ENCODE data around the gene ANKRD29. TPM values are rescaled to one million over a fixed set of nuclear protein-coding genes. Genes with fewer than 3 reads are reported as not detected.

Gene ANKRD29
- total and polyA plus RNA-seq, 10 of the 15 experiments (the other 5 are each of a cell fraction or from before 2014, with no cell fraction given), result 0.53 to 9.2 (median 1.6) TPM

- no peak for TF ChIP-seq EP300 (IDR thresholded peaks at IDR 0.05; ENCODE audit: borderline replicate concordance in 1 of 2, control insufficient read depth in 1 of 2, low read depth in 2 of 2, low read length in 2 of 2)
Observed at GRCh38 chr18:23643815-23644490, 18.8 kb downstream of the ANKRD29 start (continued).

DNA sequence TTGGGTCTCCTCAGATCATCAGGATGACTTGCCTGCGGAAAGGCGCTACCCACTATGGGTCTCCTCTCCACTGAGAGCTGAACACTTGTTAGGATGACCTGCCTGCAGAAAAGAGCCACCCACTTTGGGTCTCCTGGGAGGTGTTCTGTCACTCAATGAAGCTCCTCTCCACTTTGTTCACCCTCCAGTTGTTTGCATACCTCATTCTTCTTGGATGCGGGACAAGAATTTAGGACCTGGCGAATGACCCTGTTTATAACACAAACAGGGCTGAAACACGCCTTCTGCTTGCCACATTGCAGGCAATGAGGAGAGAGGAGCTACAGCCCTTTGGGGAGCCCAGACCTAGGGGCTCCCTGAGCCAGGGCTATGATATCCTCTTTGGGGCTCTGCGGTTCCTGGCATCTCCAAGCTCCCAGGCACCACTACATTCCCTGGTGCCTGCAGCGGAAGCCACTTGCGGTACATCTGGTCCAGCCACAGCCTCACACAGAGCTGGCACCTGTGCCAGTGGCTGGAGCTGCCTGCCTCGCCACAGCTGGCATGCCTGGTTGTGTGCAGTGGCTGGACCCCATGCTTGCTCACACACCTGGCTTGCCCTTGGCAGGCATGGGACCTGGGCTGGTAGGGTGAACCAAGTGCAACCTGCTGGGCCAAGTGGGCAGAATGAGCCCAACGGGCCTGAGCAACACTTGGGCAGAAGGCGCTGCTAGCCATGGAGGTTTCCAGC lies 20.6 kb downstream of the ANKRD29 start:
- in situ Hi-C loops (cut with MboI) (no loop called here), intact Hi-C loops (cut with micrococcal nuclease; ENCODE audit: unreplicated experiment) (no loop called here)
- DNase-seq (ENCODE audit: low read depth, low spot score) (no peak), FAIRE-seq (no peak), ATAC-seq (no peak)
- no peaks in the 10 kb centered on the region for H4K20me1 ChIP-seq (ENCODE audit: control insufficient read depth, insufficient read depth)
- ChIA-PET POLR2A (interaction anchor here (1.0 kb wide), 1 partner anchor 10 kb away, joined by 3 read pairs; no protein-coding TSS in a partner anchor), RAD21 (ENCODE audit: unreplicated experiment) (interaction anchor here (0.9 to 1.8 kb wide), 3 partner anchors 12 to 62 kb away, joined by 3 to 8 read pairs (median 4); no protein-coding TSS in a partner anchor), CTCF (interaction anchor here (1.1 to 1.9 kb wide), 3 partner anchors 14 to 169 kb away, joined by 3 to 6 read pairs (median 4); no protein-coding TSS in a partner anchor), SMC1A (ENCODE audit: uncharacterized antibody, unreplicated experiment) (interaction anchor here (1.4 kb wide), 1 partner anchor 14 kb away, joined by 3 read pairs; no protein-coding TSS in a partner anchor)
- no peak overlapping the region for H3K27ac ChIP-seq (ENCODE audit: control insufficient read depth, insufficient read depth)
- WGBS (ENCODE audit: insufficient coverage, insufficient replicate concordance, low lambda C conversion rate, missing lambda C conversion rate), result 81% methylated on average over 11 of the region's 11 CpGs
- peaks cover 5% of the 10 kb centered on the region; the same call in 2 of the 3 replicates for H3K9me3 ChIP-seq (replicated peaks; ENCODE audit: control insufficient read depth, insufficient read depth, low read length)
- BruUV-seq (replicated peaks), result no TSS peak
- no peaks in the 10 kb centered on the region for H3K79me2 ChIP-seq (ENCODE audit: control insufficient read depth, insufficient read depth, low read length)
- no peaks in the 10 kb centered on the region for H3K36me3 ChIP-seq (ENCODE audit: control insufficient read depth in 2 of 2, insufficient read depth in 2 of 2, low read length in 1 of 2)
- H3K4me3 ChIP-seq, result no peak overlapping the region
- H3K4me1 ChIP-seq (ENCODE audit: control insufficient read depth, insufficient read depth, low read length), result no peaks in the 10 kb centered on the region
- H3K4me2 ChIP-seq (ENCODE audit: control insufficient read depth, insufficient read depth), result no peak overlapping the region
- no peak overlapping the region for H2AFZ ChIP-seq (ENCODE audit: control insufficient read depth, low read depth, low read length)
- no peak overlapping the region for H3K9ac ChIP-seq (ENCODE audit: control insufficient read depth, insufficient read depth, low read length)
- no peaks in the 10 kb centered on the region; a peak in 1 of 4 replicates for H3K27me3 ChIP-seq (replicated peaks in 1 of 2; ENCODE audit: control insufficient read depth in 2 of 2, insufficient read depth in 2 of 2, low read length in 1 of 2)
- TF ChIP-seq, protein P1, sequence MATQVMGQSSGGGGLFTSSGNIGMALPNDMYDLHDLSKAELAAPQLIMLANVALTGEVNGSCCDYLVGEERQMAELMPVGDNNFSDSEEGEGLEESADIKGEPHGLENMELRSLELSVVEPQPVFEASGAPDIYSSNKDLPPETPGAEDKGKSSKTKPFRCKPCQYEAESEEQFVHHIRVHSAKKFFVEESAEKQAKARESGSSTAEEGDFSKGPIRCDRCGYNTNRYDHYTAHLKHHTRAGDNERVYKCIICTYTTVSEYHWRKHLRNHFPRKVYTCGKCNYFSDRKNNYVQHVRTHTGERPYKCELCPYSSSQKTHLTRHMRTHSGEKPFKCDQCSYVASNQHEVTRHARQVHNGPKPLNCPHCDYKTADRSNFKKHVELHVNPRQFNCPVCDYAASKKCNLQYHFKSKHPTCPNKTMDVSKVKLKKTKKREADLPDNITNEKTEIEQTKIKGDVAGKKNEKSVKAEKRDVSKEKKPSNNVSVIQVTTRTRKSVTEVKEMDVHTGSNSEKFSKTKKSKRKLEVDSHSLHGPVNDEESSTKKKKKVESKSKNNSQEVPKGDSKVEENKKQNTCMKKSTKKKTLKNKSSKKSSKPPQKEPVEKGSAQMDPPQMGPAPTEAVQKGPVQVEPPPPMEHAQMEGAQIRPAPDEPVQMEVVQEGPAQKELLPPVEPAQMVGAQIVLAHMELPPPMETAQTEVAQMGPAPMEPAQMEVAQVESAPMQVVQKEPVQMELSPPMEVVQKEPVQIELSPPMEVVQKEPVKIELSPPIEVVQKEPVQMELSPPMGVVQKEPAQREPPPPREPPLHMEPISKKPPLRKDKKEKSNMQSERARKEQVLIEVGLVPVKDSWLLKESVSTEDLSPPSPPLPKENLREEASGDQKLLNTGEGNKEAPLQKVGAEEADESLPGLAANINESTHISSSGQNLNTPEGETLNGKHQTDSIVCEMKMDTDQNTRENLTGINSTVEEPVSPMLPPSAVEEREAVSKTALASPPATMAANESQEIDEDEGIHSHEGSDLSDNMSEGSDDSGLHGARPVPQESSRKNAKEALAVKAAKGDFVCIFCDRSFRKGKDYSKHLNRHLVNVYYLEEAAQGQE (IDR thresholded peaks at IDR 0.05; ENCODE audit: low read depth, low read length), result no peak
- TF ChIP-seq ETV6 (conservative IDR thresholded peaks at IDR 0.05 in 1 of 2, IDR thresholded peaks at IDR 0.05 in 1 of 2; ENCODE audit: borderline replicate concordance in 1 of 2, low read depth in 1 of 2) (no peak), RFX5 (IDR thresholded peaks at IDR 0.05; ENCODE audit: low read depth, low read length) (no peak), PAX5 (IDR thresholded peaks at IDR 0.05; ENCODE audit: borderline replicate concordance, low read depth, low read length) (no peak), ZNF274 (IDR thresholded peaks at IDR 0.05; ENCODE audit: insufficient read depth, insufficient read length) (no peak), SMARCA5 (IDR thresholded peaks at IDR 0.05) (no peak), CHD1 (IDR thresholded peaks at IDR 0.05; ENCODE audit: low read depth, low read length) (no peak), PML (IDR thresholded peaks at IDR 0.05; ENCODE audit: low read length) (no peak), IKZF1 (conservative IDR thresholded peaks at IDR 0.05) (no peak), FOS (IDR thresholded peaks at IDR 0.05; ENCODE audit: borderline replicate concordance, extremely low read depth, insufficient read length) (no peak), RUNX3 (IDR thresholded peaks at IDR 0.05; ENCODE audit: low read length) (no peak), MTA3 (IDR thresholded peaks at IDR 0.05; ENCODE audit: borderline replicate concordance, low read length) (no peak), ZNF622 (IDR thresholded peaks at IDR 0.05) (no peak), RAD51 (IDR thresholded peaks at IDR 0.05) (no peak), KAT2A (conservative IDR thresholded peaks at IDR 0.05; ENCODE audit: control insufficient read depth, low read depth, low read length) (no peak), CREM (IDR thresholded peaks at IDR 0.05; ENCODE audit: low read depth) (no peak), USF1 (IDR thresholded peaks at IDR 0.05; ENCODE audit: borderline replicate concordance, extremely low read length, insufficient read depth, low read depth, low read length) (no peak)
